HG03469 (cell line): ENCODE measurements around the gene SMCO2.

ENCODE experiments used
- ATAC-seq: cut with Tn5 transposase; IDR thresholded peaks from one replicate; pipeline ENCODE4 v1.9.1; 2021; ENCODE audit warnings: mild to moderate bottlenecking, moderate library complexity, moderate number of reproducible peaks; ENCODE audit not compliant: unreplicated experiment

Gene SMCO2

GRCh38 chr12:27446436-27446835, at the start of gene SMCO2:
SMCO2 (plus strand) TSS chr12:27446736; CDS start chr12:27470632, 23,896 bp downstream.
- ATAC-seq, result no peak

- no peak for ATAC-seq
Observed at GRCh38 chr12:27398466-27398865, 48.1 kb upstream of the SMCO2 start.

GRCh38 chr12:27399074-27399473, 47.5 kb upstream of the SMCO2 start:
- no peak for ATAC-seq

GRCh38 chr12:27400856-27401354, 45.6 kb upstream of the SMCO2 start:
- ATAC-seq, result no peak

GRCh38 chr12:27412047-27412446, 34.5 kb upstream of the SMCO2 start:
- ATAC-seq, result no peak

GRCh38 chr12:27422697-27423096, 23.8 kb upstream of the SMCO2 start:
- ATAC-seq, result no peak

GRCh38 chr12:27424631-27425230, 21.8 kb upstream of the SMCO2 start:
- no peak for ATAC-seq

- no peak for ATAC-seq
Observed at GRCh38 chr12:27425306-27425705, 21.2 kb upstream of the SMCO2 start.

- ATAC-seq, result no peak
Observed at GRCh38 chr12:27426743-27427487, 19.6 kb upstream of the SMCO2 start.

GRCh38 chr12:27427824-27428223, 18.7 kb upstream of the SMCO2 start:
- ATAC-seq, result no peak

GRCh38 chr12:27428466-27428865, 18.1 kb upstream of the SMCO2 start:
- no peak for ATAC-seq

GRCh38 chr12:27429606-27430005, 16.9 kb upstream of the SMCO2 start:
- ATAC-seq, result no peak

- no peak for ATAC-seq
Observed at GRCh38 chr12:27431185-27431584, 15.4 kb upstream of the SMCO2 start.

GRCh38 chr12:27434673-27435565, 11.6 kb upstream of the SMCO2 start:
- no peak for ATAC-seq

GRCh38 chr12:27436029-27436428, 10.5 kb upstream of the SMCO2 start:
- ATAC-seq, result no peak

- ATAC-seq, result no peak
Observed at GRCh38 chr12:27436768-27437167, 9.8 kb upstream of the SMCO2 start.

- ATAC-seq, result no peak
Observed at GRCh38 chr12:27437839-27438238, 8.7 kb upstream of the SMCO2 start.

GRCh38 chr12:27447761-27448160, 1.2 kb downstream of the SMCO2 start:
- ATAC-seq, result no peak

- no peak for ATAC-seq
Observed at GRCh38 chr12:27449026-27449425, 2.5 kb downstream of the SMCO2 start.

- no peak for ATAC-seq
Observed at GRCh38 chr12:27449893-27450534, 3.5 kb downstream of the SMCO2 start.
